AG09319 (cell line): ENCODE measurements around the gene MORN1.

Source experiments
- DNase-seq: peaks from one replicate; pipeline ENCODE4 v3.0.0-alpha.2; 2010; ENCODE audit warnings: low read depth; ENCODE audit errors: extremely low read depth
- CTCF ChIP-seq: IDR thresholded peaks from 2 replicates; pipeline ENCODE4 v1.5.1; 2011; ENCODE audit warnings: low read depth, mild to moderate bottlenecking, inconsistent platforms, low read length, moderate library complexity

MORN1 gene

GRCh38 chr1:2356911-2357845 is 34.2 kb downstream of the MORN1 start:
- no peak for DNase-seq
- no peak for TF ChIP-seq CTCF

- TF ChIP-seq CTCF, result no peak
- DNase-seq, result no peak
Observed at GRCh38 chr1:2356401-2356800, 35.0 kb downstream of the MORN1 start.

GRCh38 chr1:2355373-2356261 is 35.7 kb downstream of the MORN1 start:
- TF ChIP-seq CTCF, result no peak
- DNase-seq, result no peak

- no peak for TF ChIP-seq CTCF
- DNase-seq, result no peak
Observed at GRCh38 chr1:2354511-2355372, 36.6 kb downstream of the MORN1 start.

- no peak for TF ChIP-seq CTCF
- DNase-seq, result no peak
Observed at GRCh38 chr1:2353551-2354438, 37.6 kb downstream of the MORN1 start.

- DNase-seq, result no peak
- no peak for TF ChIP-seq CTCF
Observed at GRCh38 chr1:2352897-2353550, 38.3 kb downstream of the MORN1 start.
